WERI-Rb-1 (cell line): Measurements from ENCODE around the gene PLA2G4E.

Source experiments
- DNase-seq: peaks from one replicate; pipeline ENCODE4 v3.0.0-alpha.2; 2020
- H3K27ac ChIP-seq: fragments of 250-450 bp; sonication (Bioruptor Pico); 2 replicates; pipeline ENCODE4 v1.5.1; 2020; ENCODE audit warnings: mild to moderate bottlenecking, moderate library complexity
- H3K27me3 ChIP-seq: fragments of 250-450 bp; sonication (Bioruptor Pico); 2 replicates; pipeline ENCODE4 v1.5.1; 2021; ENCODE audit warnings: mild to moderate bottlenecking, low read depth, moderate library complexity; ENCODE audit not compliant: insufficient read depth, severe bottlenecking
- H3K36me3 ChIP-seq: fragments of 250-450 bp; sonication (Bioruptor Pico); 2 replicates; pipeline ENCODE4 v1.5.1; 2020; ENCODE audit warnings: mild to moderate bottlenecking, moderate library complexity
- H3K4me3 ChIP-seq: 2 replicates; pipeline ENCODE4 v1.5.1; 2011; ENCODE audit warnings: low read depth, mild to moderate bottlenecking, control low read depth, low read length
- H3K9me3 ChIP-seq: fragments of 250-450 bp; sonication (Bioruptor Pico); 2 replicates; pipeline ENCODE4 v1.5.1; 2021; ENCODE audit warnings: mild to moderate bottlenecking, moderate library complexity; ENCODE audit not compliant: severe bottlenecking
- CTCF ChIP-seq: IDR thresholded peaks from 2 replicates; pipeline ENCODE4 v1.5.1; 2011; ENCODE audit warnings: low read depth, mild to moderate bottlenecking, control low read depth, inconsistent platforms, low read length

The PLA2G4E gene

GRCh38 chr15:41945731-41946130, 75.1 kb downstream of the PLA2G4E start:
- H3K27me3 ChIP-seq = no peaks in the 10 kb centered on the region
- no peak overlapping the region for H3K27ac ChIP-seq
- H3K4me3 ChIP-seq = no peak overlapping the region
- no peak for TF ChIP-seq CTCF
- no peaks in the 10 kb centered on the region for H3K36me3 ChIP-seq
- DNase-seq = peak; percentile 25
- H3K9me3 ChIP-seq = no peaks in the 10 kb centered on the region

- no peak for DNase-seq
- TF ChIP-seq CTCF = no peak
- H3K4me3 ChIP-seq = no peak overlapping the region
- H3K27me3 ChIP-seq = no peaks in the 10 kb centered on the region
- H3K36me3 ChIP-seq = no peaks in the 10 kb centered on the region
- H3K27ac ChIP-seq = no peak overlapping the region
- H3K9me3 ChIP-seq = no peaks in the 10 kb centered on the region
Measured at GRCh38 chr15:41945221-41945620, 75.6 kb downstream of the PLA2G4E start.

- Histone ChIP-seq H3K9me3 (no peaks in the 10 kb centered on the region), H3K36me3 (no peaks in the 10 kb centered on the region), H3K4me3 (no peak overlapping the region), H3K27me3 (no peaks in the 10 kb centered on the region), H3K27ac (no peak overlapping the region)
- DNase-seq = no peak
- TF ChIP-seq CTCF = no peak
Measured at GRCh38 chr15:41944313-41944940, 76.4 kb downstream of the PLA2G4E start.

- DNase-seq = no peak
- Histone ChIP-seq H3K9me3 (no peaks in the 10 kb centered on the region), H3K27ac (no peak overlapping the region), H3K27me3 (no peaks in the 10 kb centered on the region), H3K36me3 (no peaks in the 10 kb centered on the region), H3K4me3 (no peak overlapping the region)
- TF ChIP-seq CTCF = no peak
Measured at GRCh38 chr15:41943543-41944312, 77.1 kb downstream of the PLA2G4E start.

GRCh38 chr15:41942886-41943285, 78.0 kb downstream of the PLA2G4E start:
- H3K27me3 ChIP-seq = no peaks in the 10 kb centered on the region
- DNase-seq = no peak
- H3K36me3 ChIP-seq = no peaks in the 10 kb centered on the region
- H3K27ac ChIP-seq = peak overlapping the region; percentile 37; the same call in 1 of the 2 replicates
- no peak overlapping the region for H3K4me3 ChIP-seq
- no peak for TF ChIP-seq CTCF
- H3K9me3 ChIP-seq = no peaks in the 10 kb centered on the region
